Measurements from ENCODE around the gene PTPRM. TPM values are rescaled to one million over a fixed set of nuclear protein-coding genes. Genes with fewer than 3 reads are reported as not detected.

PTPRM gene
- total and polyA plus RNA-seq, 2 experiments from 2014 or later, result 1.6 to 5.3 TPM

- H3K9me3 Mint-ChIP-seq, result peaks cover 15% of the 10 kb centered on the region; the same call in 2 of the 3 replicates
- Histone ChIP-seq H3K36me3 (ENCODE audit: insufficient read depth) (no peaks in the 10 kb centered on the region), H2AFZ (no peak overlapping the region), H3K4me2 (no peak overlapping the region), H3K27me3 (ENCODE audit: insufficient read depth) (no peaks in the 10 kb centered on the region), H3K79me2 (replicated peaks; ENCODE audit: insufficient read depth) (no peaks in the 10 kb centered on the region), H3F3A (replicated peaks; ENCODE audit: low read depth) (no peaks in the 10 kb centered on the region), H3K9me2 (ENCODE audit: insufficient read depth) (peaks cover 3% of the 10 kb centered on the region; the same call in 1 of the 2 replicates), H3K4me1 (ENCODE audit: insufficient read depth) (0 out of 2 replicates have a peak, but pooled peaks cover 4% of the 10 kb centered on the region), H3K4me3 (no peak overlapping the region), H3K27ac (ENCODE audit: low read depth) (no peak overlapping the region), H4K20me1 (replicated peaks; ENCODE audit: insufficient read depth) (no peaks in the 10 kb centered on the region)
- H3K27ac Mint-ChIP-seq, result no peak overlapping the region
- TF ChIP-seq CTCF (conservative IDR thresholded peaks at IDR 0.05; ENCODE audit: low read depth in 2 of 2) (no peak), ETS1 (IDR thresholded peaks at IDR 0.05) (no peak), POLR2AphosphoS5 (IDR thresholded peaks at IDR 0.05; ENCODE audit: low read depth) (no peak), ZNF331 (CRISPR knock-in tag; IDR thresholded peaks at IDR 0.05; ENCODE audit: low read depth) (no peak), EZH2phosphoT487 (IDR thresholded peaks at IDR 0.05; ENCODE audit: unreplicated experiment) (no peak), EZH2 (IDR thresholded peaks at IDR 0.05; ENCODE audit: low read depth, unreplicated experiment) (no peak), STAT1 (IDR thresholded peaks at IDR 0.05; ENCODE audit: unreplicated experiment) (no peak), ZNF114 (CRISPR knock-in tag; IDR thresholded peaks at IDR 0.05) (no peak)
- no peak overlapping the region for H3K4me3 Mint-ChIP-seq
- DNase-seq (ENCODE audit: low spot score), result peak; percentile 18
- H3K4me1 Mint-ChIP-seq, result peaks cover 14% of the 10 kb centered on the region
- peak; percentile 45; the same call in 2 of the 3 replicates for ATAC-seq
- H3K27me3 Mint-ChIP-seq (ENCODE audit: insufficient read depth, low read depth, poor library complexity), result peaks cover 2% of the 10 kb centered on the region
- H3K36me3 Mint-ChIP-seq (ENCODE audit: low read depth), result peaks cover 6% of the 10 kb centered on the region; the same call in 1 of the 3 replicates
Measured at GRCh38 chr18:8176554-8176953, 609.4 kb downstream of the PTPRM start.

- H3K9me3 Mint-ChIP-seq, result peaks cover 15% of the 10 kb centered on the region; the same call in 2 of the 3 replicates
- ATAC-seq, result peak; percentile 82
- no peak overlapping the region for H2AFZ ChIP-seq
- no peaks in the 10 kb centered on the region for H4K20me1 ChIP-seq (replicated peaks; ENCODE audit: insufficient read depth)
- H3K4me1 ChIP-seq (ENCODE audit: insufficient read depth), result 0 out of 2 replicates have a peak, but pooled peaks cover 4% of the 10 kb centered on the region
- H3K4me3 ChIP-seq, result no peak overlapping the region
- H3K27ac ChIP-seq (ENCODE audit: low read depth), result no peak overlapping the region
- H3F3A ChIP-seq (replicated peaks; ENCODE audit: low read depth), result no peaks in the 10 kb centered on the region
- H3K4me2 ChIP-seq, result no peak overlapping the region
- H3K4me3 Mint-ChIP-seq, result no peak overlapping the region
- H3K4me1 Mint-ChIP-seq, result peaks cover 14% of the 10 kb centered on the region
- H3K79me2 ChIP-seq (replicated peaks; ENCODE audit: insufficient read depth), result no peaks in the 10 kb centered on the region
- peaks cover 3% of the 10 kb centered on the region; the same call in 1 of the 2 replicates for H3K9me2 ChIP-seq (ENCODE audit: insufficient read depth)
- peak; percentile 50 for DNase-seq (ENCODE audit: low spot score)
- TF ChIP-seq ZNF462 (CRISPR knock-in tag; IDR thresholded peaks at IDR 0.05) (no peak), ETS1 (IDR thresholded peaks at IDR 0.05) (no peak)
- peaks cover 6% of the 10 kb centered on the region; the same call in 1 of the 3 replicates for H3K36me3 Mint-ChIP-seq (ENCODE audit: low read depth)
- peaks cover 2% of the 10 kb centered on the region for H3K27me3 Mint-ChIP-seq (ENCODE audit: insufficient read depth, low read depth, poor library complexity)
- no peaks in the 10 kb centered on the region for H3K36me3 ChIP-seq (ENCODE audit: insufficient read depth)
- H3K27ac Mint-ChIP-seq, result no peak overlapping the region
- H3K27me3 ChIP-seq (ENCODE audit: insufficient read depth), result no peaks in the 10 kb centered on the region
Measured at GRCh38 chr18:8177330-8178016, 610.4 kb downstream of the PTPRM start.
